ENCODE data around the gene AXIN1. TPM values are rescaled to one million over a fixed set of nuclear protein-coding genes. Genes with fewer than 3 reads are reported as not detected.
"Not testable (repeated sequence)": the region's sequence is repeated elsewhere in the genome, so short reads cannot be mapped to it uniquely, and the experiment has no call there.

Gene AXIN1
- total RNA-seq, 2 experiments from 2014 or later, result 20.0 to 23.8 TPM

GRCh38 chr16:379961-380761 is 27.6 kb upstream of the AXIN1 start:
- intact Hi-C loops (cut with DNase I, micrococcal nuclease), result loop anchor here in 1 of 2 experiments (5.0 kb wide), 3 partner anchors 207 to 257 kb away; partner anchors contain the start of genes METTL26 and NPRL3
- peak overlapping the region; percentile 37 for H3K27ac Mint-ChIP-seq
- no peaks in the 10 kb centered on the region for H3K27me3 Mint-ChIP-seq
- CTCF ChIA-PET, result interaction anchor here (0.7 to 1.2 kb wide), 2 partner anchors 10 to 1049 kb away, joined by 3 read pairs; partner anchors contain the start of gene MRPL28
- peak overlapping the region; percentile 69 for H3K4me3 Mint-ChIP-seq
- DNase-seq, result no peak
- POLR2A ChIA-PET, result interaction anchor here (1.2 kb wide), 1 partner anchor 145 kb away, joined by 3 read pairs; the partner anchor contains the start of gene FAM234A
- H3K36me3 Mint-ChIP-seq (ENCODE audit: low read depth), result no peaks in the 10 kb centered on the region
- no peaks in the 10 kb centered on the region for H3K9me3 Mint-ChIP-seq (ENCODE audit: low read depth)
- ATAC-seq, result no peak
- H3K4me1 Mint-ChIP-seq, result peaks cover 24% of the 10 kb centered on the region

- no peak for DNase-seq
- ATAC-seq, result no peak
- H3K36me3 Mint-ChIP-seq (ENCODE audit: low read depth), result no peaks in the 10 kb centered on the region
- ChIA-PET POLR2A (no interaction called here), CTCF (interaction anchor here (1.2 kb wide), 1 partner anchor 9 kb away, joined by 3 read pairs; the partner anchor contains the start of gene MRPL28)
- H3K9me3 Mint-ChIP-seq (ENCODE audit: low read depth), result no peaks in the 10 kb centered on the region
- no peak overlapping the region for H3K27ac Mint-ChIP-seq
- H3K4me1 Mint-ChIP-seq, result peaks cover 24% of the 10 kb centered on the region
- no peaks in the 10 kb centered on the region for H3K27me3 Mint-ChIP-seq
- peak overlapping the region; percentile 69 for H3K4me3 Mint-ChIP-seq
- intact Hi-C loops (cut with DNase I, micrococcal nuclease), result no loop called here
Observed at GRCh38 chr16:379183-379960, 26.8 kb upstream of the AXIN1 start.

GRCh38 chr16:378821-379182 is 26.3 kb upstream of the AXIN1 start:
- intact Hi-C loops (cut with DNase I, micrococcal nuclease), result no loop called here
- POLR2A ChIA-PET, result no interaction called here
- CTCF ChIA-PET, result interaction anchor here (1.2 kb wide), 1 partner anchor 8 kb away, joined by 3 read pairs; the partner anchor contains the start of gene MRPL28
- Mint-ChIP-seq H3K4me1 (peaks cover 24% of the 10 kb centered on the region), H3K27me3 (no peaks in the 10 kb centered on the region), H3K27ac (no peak overlapping the region), H3K9me3 (ENCODE audit: low read depth) (no peaks in the 10 kb centered on the region), H3K4me3 (no peak overlapping the region), H3K36me3 (ENCODE audit: low read depth) (no peaks in the 10 kb centered on the region)
- ATAC-seq (no peak), DNase-seq (no peak)

- H3K4me1 Mint-ChIP-seq, result peaks cover 20% of the 10 kb centered on the region
- CTCF ChIA-PET; POLR2A ChIA-PET; H3K27me3 Mint-ChIP-seq; H3K9me3 Mint-ChIP-seq (ENCODE audit: low read depth); intact Hi-C loops (cut with DNase I, micrococcal nuclease); ATAC-seq; DNase-seq; H3K27ac Mint-ChIP-seq; H3K4me3 Mint-ChIP-seq; H3K36me3 Mint-ChIP-seq (ENCODE audit: low read depth): not testable (repeated sequence)
Observed at GRCh38 chr16:378113-378820, 25.7 kb upstream of the AXIN1 start.

- CTCF ChIA-PET, result no interaction called here
Observed at GRCh38 chr16:377419-377951, 25.0 kb upstream of the AXIN1 start.

GRCh38 chr16:376817-377418 is 24.4 kb upstream of the AXIN1 start:
- no peak for ATAC-seq
- H3K27me3 Mint-ChIP-seq, result no peaks in the 10 kb centered on the region
- ChIA-PET POLR2A (no interaction called here), CTCF (no interaction called here)
- H3K9me3 Mint-ChIP-seq (ENCODE audit: low read depth), result no peaks in the 10 kb centered on the region
- DNase-seq, result no peak
- H3K36me3 Mint-ChIP-seq (ENCODE audit: low read depth), result peaks cover 4% of the 10 kb centered on the region
- H3K27ac Mint-ChIP-seq, result no peak overlapping the region
- peaks cover 12% of the 10 kb centered on the region for H3K4me1 Mint-ChIP-seq
- no peak overlapping the region for H3K4me3 Mint-ChIP-seq
- intact Hi-C loops (cut with DNase I, micrococcal nuclease), result no loop called here

More at GRCh38 chr16:377419-377951, 25.0 kb upstream of the AXIN1 start:
- Mint-ChIP-seq H3K36me3 (ENCODE audit: low read depth) (peaks cover 3% of the 10 kb centered on the region), H3K27ac (no peak overlapping the region), H3K4me3 (no peak overlapping the region), H3K27me3 (no peaks in the 10 kb centered on the region), H3K9me3 (ENCODE audit: low read depth) (no peaks in the 10 kb centered on the region), H3K4me1 (peaks cover 13% of the 10 kb centered on the region)
- POLR2A ChIA-PET, result no interaction called here
- ATAC-seq, result no peak
- intact Hi-C loops (cut with DNase I, micrococcal nuclease), result no loop called here
- no peak for DNase-seq

GRCh38 chr16:375927-376816 is 23.6 kb upstream of the AXIN1 start:
- no peak for ATAC-seq
- Mint-ChIP-seq H3K4me3 (no peak overlapping the region), H3K36me3 (ENCODE audit: low read depth) (peaks cover 7% of the 10 kb centered on the region), H3K27me3 (no peaks in the 10 kb centered on the region), H3K9me3 (ENCODE audit: low read depth) (no peaks in the 10 kb centered on the region), H3K27ac (no peak overlapping the region), H3K4me1 (peaks cover 13% of the 10 kb centered on the region)
- POLR2A ChIA-PET, result no interaction called here
- intact Hi-C loops (cut with DNase I, micrococcal nuclease), result no loop called here
- DNase-seq, result no peak
- CTCF ChIA-PET, result no interaction called here

- POLR2A ChIA-PET, result no interaction called here
- Mint-ChIP-seq H3K27me3 (no peaks in the 10 kb centered on the region), H3K4me1 (peaks cover 19% of the 10 kb centered on the region)
Observed at GRCh38 chr16:375212-375611, 22.7 kb upstream of the AXIN1 start.

GRCh38 chr16:374616-374926 is 22.0 kb upstream of the AXIN1 start:
- ATAC-seq (no peak), DNase-seq (no peak)
- peaks cover 7% of the 10 kb centered on the region for H3K36me3 Mint-ChIP-seq (ENCODE audit: low read depth)
- H3K9me3 Mint-ChIP-seq (ENCODE audit: low read depth), result no peaks in the 10 kb centered on the region
- H3K4me1 Mint-ChIP-seq, result peaks cover 17% of the 10 kb centered on the region
- no peaks in the 10 kb centered on the region for H3K27me3 Mint-ChIP-seq
- POLR2A ChIA-PET, result no interaction called here
- H3K4me3 Mint-ChIP-seq, result no peak overlapping the region
- CTCF ChIA-PET, result no interaction called here
- no peak overlapping the region for H3K27ac Mint-ChIP-seq
- intact Hi-C loops (cut with DNase I, micrococcal nuclease), result no loop called here

More at GRCh38 chr16:375212-375611, 22.7 kb upstream of the AXIN1 start:
- CTCF ChIA-PET, result no interaction called here
- ATAC-seq (no peak), DNase-seq (no peak)
- no peaks in the 10 kb centered on the region for H3K9me3 Mint-ChIP-seq (ENCODE audit: low read depth)
- intact Hi-C loops (cut with DNase I, micrococcal nuclease), result no loop called here
- H3K4me3 Mint-ChIP-seq, result no peak overlapping the region
- H3K36me3 Mint-ChIP-seq (ENCODE audit: low read depth), result peaks cover 7% of the 10 kb centered on the region
- no peak overlapping the region for H3K27ac Mint-ChIP-seq

- peaks cover 7% of the 10 kb centered on the region for H3K36me3 Mint-ChIP-seq (ENCODE audit: low read depth)
- no peak for DNase-seq
- H3K9me3 Mint-ChIP-seq (ENCODE audit: low read depth), result no peaks in the 10 kb centered on the region
- ChIA-PET POLR2A (no interaction called here), CTCF (interaction anchor here (0.5 kb wide), 1 partner anchor 1123 kb away, joined by 3 read pairs; no protein-coding TSS in a partner anchor)
- intact Hi-C loops (cut with DNase I, micrococcal nuclease), result no loop called here
- H3K4me3 Mint-ChIP-seq, result no peak overlapping the region
- ATAC-seq, result no peak
- H3K27ac Mint-ChIP-seq, result no peak overlapping the region
- peaks cover 17% of the 10 kb centered on the region for H3K4me1 Mint-ChIP-seq
- no peaks in the 10 kb centered on the region for H3K27me3 Mint-ChIP-seq
Observed at GRCh38 chr16:373848-374615, 21.5 kb upstream of the AXIN1 start.

Measured in activated CD4-positive, alpha-beta T cell treated with anti-CD3 and anti-CD28 coated beads for 36 hours (primary cell).